WERI-Rb-1 (cell line): ENCODE measurements around the gene UCP3.

ENCODE experiments used
- DNase-seq: peaks from one replicate; pipeline ENCODE4 v3.0.0-alpha.2; 2020
- H3K27ac ChIP-seq: fragments of 250-450 bp; sonication (Bioruptor Pico); 2 replicates; pipeline ENCODE4 v1.5.1; 2020; ENCODE audit warnings: mild to moderate bottlenecking, moderate library complexity
- H3K27me3 ChIP-seq: fragments of 250-450 bp; sonication (Bioruptor Pico); 2 replicates; pipeline ENCODE4 v1.5.1; 2021; ENCODE audit warnings: mild to moderate bottlenecking, low read depth, moderate library complexity; ENCODE audit not compliant: insufficient read depth, severe bottlenecking
- H3K36me3 ChIP-seq: fragments of 250-450 bp; sonication (Bioruptor Pico); 2 replicates; pipeline ENCODE4 v1.5.1; 2020; ENCODE audit warnings: mild to moderate bottlenecking, moderate library complexity
- H3K4me3 ChIP-seq: 2 replicates; pipeline ENCODE4 v1.5.1; 2011; ENCODE audit warnings: low read depth, mild to moderate bottlenecking, control low read depth, low read length
- H3K9me3 ChIP-seq: fragments of 250-450 bp; sonication (Bioruptor Pico); 2 replicates; pipeline ENCODE4 v1.5.1; 2021; ENCODE audit warnings: mild to moderate bottlenecking, moderate library complexity; ENCODE audit not compliant: severe bottlenecking
- CTCF ChIP-seq: IDR thresholded peaks from 2 replicates; pipeline ENCODE4 v1.5.1; 2011; ENCODE audit warnings: low read depth, mild to moderate bottlenecking, control low read depth, inconsistent platforms, low read length

Gene UCP3

GRCh38 chr11:73983741-73984538, 24.9 kb downstream of the UCP3 start:
- H3K27me3 ChIP-seq = no peaks in the 10 kb centered on the region

GRCh38 chr11:73982990-73983740, 25.7 kb downstream of the UCP3 start:
- Histone ChIP-seq H3K36me3 (peaks cover 32% of the 10 kb centered on the region), H3K27ac (peak overlapping the region; percentile 100), H3K4me3 (peak overlapping the region; percentile 91), H3K27me3 (no peaks in the 10 kb centered on the region), H3K9me3 (no peaks in the 10 kb centered on the region)
- DNase-seq = peak; percentile 99
- TF ChIP-seq CTCF = no peak

More at GRCh38 chr11:73983741-73984538, 24.9 kb downstream of the UCP3 start:
- H3K4me3 ChIP-seq = peak overlapping the region; percentile 91
- peaks cover 24% of the 10 kb centered on the region for H3K36me3 ChIP-seq
- no peak for TF ChIP-seq CTCF
- no peak for DNase-seq
- no peaks in the 10 kb centered on the region for H3K9me3 ChIP-seq
- H3K27ac ChIP-seq = peak overlapping the region; percentile 100

- H3K27ac ChIP-seq = peak within 1 kb of the TSS; percentile 100
- TF ChIP-seq CTCF = no peak
- H3K27me3 ChIP-seq = no peaks in the 10 kb centered on the region
- no peaks in the 10 kb centered on the region for H3K9me3 ChIP-seq
- peaks cover 37% of the 10 kb centered on the region for H3K36me3 ChIP-seq
- peak; percentile 94 for DNase-seq
- H3K4me3 ChIP-seq = peak within 1 kb of the TSS; percentile 91
Observed at GRCh38 chr11:73982595-73982989, 26.3 kb downstream of the UCP3 start, which contains the start of gene UCP2. Gene UCP2, minus strand, starts transcription at chr11:73982843. Its CDS starts 4,465 bp downstream, at chr11:73978378.

- Histone ChIP-seq H3K9me3 (no peaks in the 10 kb centered on the region), H3K4me3 (peak overlapping the region; percentile 91), H3K27ac (peak overlapping the region; percentile 100), H3K36me3 (peaks cover 51% of the 10 kb centered on the region), H3K27me3 (no peaks in the 10 kb centered on the region)
- no peak for DNase-seq
- no peak for TF ChIP-seq CTCF
Observed at GRCh38 chr11:73981051-73981805, 27.7 kb downstream of the UCP3 start.

GRCh38 chr11:73980001-73980961, 28.6 kb downstream of the UCP3 start:
- no peak for DNase-seq
- TF ChIP-seq CTCF = no peak
- no peaks in the 10 kb centered on the region for H3K9me3 ChIP-seq
- H3K36me3 ChIP-seq = peaks cover 60% of the 10 kb centered on the region
- H3K4me3 ChIP-seq = no peak overlapping the region; the same call in 1 of the 2 replicates
- H3K27ac ChIP-seq = peak overlapping the region; percentile 30
- no peaks in the 10 kb centered on the region for H3K27me3 ChIP-seq
